ENCODE measurements around the gene DERL3.

DNA sequence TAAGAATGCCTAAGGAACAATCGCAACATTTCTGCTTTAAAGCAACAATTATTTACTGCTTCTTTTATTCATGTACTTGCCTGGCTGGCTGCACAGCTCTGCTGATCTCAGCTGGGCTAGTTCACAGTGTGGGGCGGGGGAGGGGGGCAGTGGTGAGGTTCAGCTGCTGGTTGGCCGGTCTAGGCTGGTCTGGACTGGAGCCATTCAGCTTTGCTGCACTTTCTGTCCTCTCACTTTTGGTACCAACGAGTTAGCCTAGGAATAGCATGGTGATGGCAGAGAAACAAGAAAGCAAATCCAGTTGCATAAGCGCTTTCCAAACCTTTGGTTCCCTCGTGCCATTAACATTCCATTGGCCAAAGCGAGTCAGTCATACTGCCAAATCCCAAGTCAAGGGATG lies 39.4 kb upstream of the DERL3 start:
- TF ChIP-seq, protein P1, sequence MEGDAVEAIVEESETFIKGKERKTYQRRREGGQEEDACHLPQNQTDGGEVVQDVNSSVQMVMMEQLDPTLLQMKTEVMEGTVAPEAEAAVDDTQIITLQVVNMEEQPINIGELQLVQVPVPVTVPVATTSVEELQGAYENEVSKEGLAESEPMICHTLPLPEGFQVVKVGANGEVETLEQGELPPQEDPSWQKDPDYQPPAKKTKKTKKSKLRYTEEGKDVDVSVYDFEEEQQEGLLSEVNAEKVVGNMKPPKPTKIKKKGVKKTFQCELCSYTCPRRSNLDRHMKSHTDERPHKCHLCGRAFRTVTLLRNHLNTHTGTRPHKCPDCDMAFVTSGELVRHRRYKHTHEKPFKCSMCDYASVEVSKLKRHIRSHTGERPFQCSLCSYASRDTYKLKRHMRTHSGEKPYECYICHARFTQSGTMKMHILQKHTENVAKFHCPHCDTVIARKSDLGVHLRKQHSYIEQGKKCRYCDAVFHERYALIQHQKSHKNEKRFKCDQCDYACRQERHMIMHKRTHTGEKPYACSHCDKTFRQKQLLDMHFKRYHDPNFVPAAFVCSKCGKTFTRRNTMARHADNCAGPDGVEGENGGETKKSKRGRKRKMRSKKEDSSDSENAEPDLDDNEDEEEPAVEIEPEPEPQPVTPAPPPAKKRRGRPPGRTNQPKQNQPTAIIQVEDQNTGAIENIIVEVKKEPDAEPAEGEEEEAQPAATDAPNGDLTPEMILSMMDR (IDR thresholded peaks at IDR 0.05), result no peak
- TF ChIP-seq POLR2A (IDR thresholded peaks at IDR 0.05), result no peak
- no peak for TF ChIP-seq EP300 (IDR thresholded peaks at IDR 0.05)
- no peak for TF ChIP-seq POLR2AphosphoS5 (IDR thresholded peaks at IDR 0.05)

Measured in gastroesophageal sphincter (tissue), 3 donors.